ENCODE data around the gene SUGP1.

GRCh38 chr19:19343016-19343362 lies 22.7 kb upstream of the SUGP1 start:
- TF ChIP-seq CTCF (conservative IDR thresholded peaks at IDR 0.05; ENCODE audit: low read length) (peak; percentile 41; the same call in 1 of the 2 replicates), EZH2phosphoT487 (IDR thresholded peaks at IDR 0.05; ENCODE audit: borderline replicate concordance, low read depth, low read length) (no peak)

Measured in OCI-LY7 (cell line).